ENCODE measurements around the gene ALX4.

The ALX4 gene

GRCh38 chr11:44303401-44303938, 6.5 kb downstream of the ALX4 start:
- DNase-seq (ENCODE audit: extremely low read depth in 1 of 2, low read depth in 1 of 2): no peak

- DNase-seq (ENCODE audit: extremely low read depth in 1 of 2, low read depth in 1 of 2): no peak
Measured at GRCh38 chr11:44301564-44302271, 8.2 kb downstream of the ALX4 start.

GRCh38 chr11:44300844-44301563, 8.9 kb downstream of the ALX4 start:
- no peak for DNase-seq (ENCODE audit: extremely low read depth in 1 of 2, low read depth in 1 of 2)

- DNase-seq (ENCODE audit: extremely low read depth in 1 of 2, low read depth in 1 of 2): no peak
Measured at GRCh38 chr11:44298862-44299261, 11.1 kb downstream of the ALX4 start.

GRCh38 chr11:44290208-44290607, 19.7 kb downstream of the ALX4 start:
- no peak for DNase-seq (ENCODE audit: extremely low read depth in 1 of 2, low read depth in 1 of 2)

- no peak for DNase-seq (ENCODE audit: extremely low read depth in 1 of 2, low read depth in 1 of 2)
Measured at GRCh38 chr11:44288133-44288526, 21.8 kb downstream of the ALX4 start.

- no peak for DNase-seq (ENCODE audit: extremely low read depth in 1 of 2, low read depth in 1 of 2)
Measured at GRCh38 chr11:44286911-44287310, 23.0 kb downstream of the ALX4 start.

- peak in 1 of 2 donors; percentile 25 for DNase-seq (ENCODE audit: extremely low read depth in 1 of 2, low read depth in 1 of 2)
Measured at GRCh38 chr11:44286268-44286880, 23.6 kb downstream of the ALX4 start.

GRCh38 chr11:44285756-44286155, 24.2 kb downstream of the ALX4 start:
- DNase-seq (ENCODE audit: extremely low read depth in 1 of 2, low read depth in 1 of 2): no peak

GRCh38 chr11:44282620-44283019, 27.3 kb downstream of the ALX4 start:
- DNase-seq (ENCODE audit: extremely low read depth in 1 of 2, low read depth in 1 of 2): no peak

GRCh38 chr11:44281151-44281550, 28.8 kb downstream of the ALX4 start:
- DNase-seq (ENCODE audit: extremely low read depth in 1 of 2, low read depth in 1 of 2): no peak

- no peak for DNase-seq (ENCODE audit: extremely low read depth in 1 of 2, low read depth in 1 of 2)
Measured at GRCh38 chr11:44280257-44280656, 29.7 kb downstream of the ALX4 start.

- DNase-seq (ENCODE audit: extremely low read depth in 1 of 2, low read depth in 1 of 2): no peak
Measured at GRCh38 chr11:44279483-44279882, 30.5 kb downstream of the ALX4 start.

GRCh38 chr11:44277196-44278090, 32.5 kb downstream of the ALX4 start:
- no peak for DNase-seq (ENCODE audit: extremely low read depth in 1 of 2, low read depth in 1 of 2)

GRCh38 chr11:44275961-44276550, 33.9 kb downstream of the ALX4 start:
- no peak for DNase-seq (ENCODE audit: extremely low read depth in 1 of 2, low read depth in 1 of 2)

- DNase-seq (ENCODE audit: extremely low read depth in 1 of 2, low read depth in 1 of 2): no peak
Measured at GRCh38 chr11:44275241-44275640, 34.7 kb downstream of the ALX4 start.

- DNase-seq (ENCODE audit: extremely low read depth in 1 of 2, low read depth in 1 of 2): no peak
Measured at GRCh38 chr11:44274404-44274803, 35.5 kb downstream of the ALX4 start.

GRCh38 chr11:44271286-44271685, 38.7 kb downstream of the ALX4 start:
- no peak for DNase-seq (ENCODE audit: extremely low read depth in 1 of 2, low read depth in 1 of 2)

GRCh38 chr11:44270403-44271273, 39.3 kb downstream of the ALX4 start:
- DNase-seq (ENCODE audit: extremely low read depth in 1 of 2, low read depth in 1 of 2): no peak
